Left forelimb (tissue), 1 donor: Measurements from ENCODE around the gene CNTN5.

ENCODE experiments used
- DNase-seq: peaks from one replicate; pipeline ENCODE4 v3.0.0-alpha.2; 2018; ENCODE audit warnings: low spot score

CNTN5 gene

DNA sequence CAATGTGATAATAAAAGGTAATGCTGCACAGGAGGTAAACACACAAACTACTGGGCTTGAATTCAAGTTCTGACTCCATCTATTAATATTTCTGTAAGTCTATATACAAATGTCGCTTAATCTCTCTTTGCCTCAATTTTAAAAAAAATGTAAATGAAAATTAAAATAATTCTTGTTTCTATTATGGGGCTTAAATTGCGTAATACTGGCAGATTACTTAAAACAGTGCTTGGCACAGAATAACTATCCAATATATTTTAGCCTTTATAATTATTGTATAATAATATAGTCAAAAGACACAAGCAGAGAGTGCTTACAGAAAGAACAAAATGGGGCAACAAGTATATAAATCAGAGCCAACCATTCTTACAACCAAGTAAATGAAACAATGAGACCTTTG is 489.1 kb downstream of the CNTN5 start:
- DNase-seq: no peak

GRCh38 chr11:99513368-99513767 is 492.6 kb downstream of the CNTN5 start:
- no peak for DNase-seq

DNA sequence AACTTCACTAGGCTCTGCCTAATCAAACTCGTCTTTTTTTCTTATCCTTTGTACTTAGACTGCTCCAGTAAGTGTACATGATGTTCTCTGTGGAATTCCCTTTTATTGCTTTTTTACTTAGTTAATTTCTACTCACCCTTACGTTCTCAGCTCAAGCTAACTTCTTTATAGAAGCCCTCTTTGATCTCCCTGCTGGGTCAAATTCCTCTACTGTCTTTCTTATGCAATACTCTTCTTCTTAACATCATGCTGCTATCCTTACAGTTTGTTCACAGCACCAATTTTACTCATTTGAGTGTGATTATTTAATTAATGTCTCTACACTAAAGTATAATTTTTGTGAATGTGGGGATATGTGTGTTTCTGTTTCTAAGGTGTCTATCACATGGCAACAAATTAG is 498.3 kb downstream of the CNTN5 start:
- DNase-seq: no peak

DNA sequence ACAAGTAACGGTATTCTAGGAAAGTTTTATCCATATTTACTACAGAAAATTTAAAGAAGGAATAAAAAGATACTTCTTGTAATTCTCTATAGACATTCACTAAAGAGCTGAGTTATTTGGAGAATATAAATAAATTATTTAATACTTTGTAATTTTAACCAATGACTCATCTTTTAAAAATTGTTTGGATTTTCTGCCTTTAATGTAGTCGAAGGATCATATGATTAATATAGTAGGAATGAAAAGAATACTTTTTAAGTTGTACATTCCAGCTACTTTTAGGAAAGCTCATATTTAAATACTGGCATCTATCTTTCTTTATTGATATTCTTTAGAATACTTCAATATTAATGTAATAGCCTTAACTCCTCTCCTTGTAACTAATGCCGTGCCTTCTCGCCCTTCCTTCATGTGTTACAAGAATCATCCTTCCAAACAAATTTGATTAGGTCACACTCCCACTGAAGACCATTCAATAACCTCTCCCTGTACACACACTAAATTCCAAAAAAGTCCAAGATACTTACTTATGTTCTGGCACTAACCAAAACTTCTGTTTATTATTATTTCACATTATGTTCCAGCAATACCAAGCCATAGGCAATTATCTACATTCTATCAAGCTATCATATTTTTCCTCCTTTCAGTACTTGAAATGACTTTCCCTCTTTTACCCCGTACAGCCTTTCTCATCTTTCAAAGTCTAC is 501.9 kb downstream of the CNTN5 start:
- no peak for DNase-seq

DNA sequence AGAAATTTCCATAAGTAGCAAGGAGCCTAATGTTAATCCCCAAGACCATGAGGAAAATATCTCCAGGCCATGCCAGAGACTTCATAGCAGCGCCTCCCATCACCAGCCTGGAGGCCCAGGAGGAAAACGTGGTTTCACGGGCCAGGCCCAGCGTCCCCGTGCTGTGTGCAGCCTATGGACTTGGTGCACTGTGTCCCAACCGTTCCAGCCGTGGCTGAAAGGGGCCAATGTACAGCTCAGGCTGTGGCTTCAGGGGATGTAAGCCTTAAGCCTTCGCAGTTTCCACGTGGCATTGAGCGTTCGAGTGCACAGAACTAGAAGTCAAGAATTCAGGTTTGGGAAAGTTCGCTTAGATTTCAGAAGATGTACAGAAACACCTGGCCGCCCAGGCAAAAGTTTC is 510.7 kb downstream of the CNTN5 start:
- no peak for DNase-seq

DNA sequence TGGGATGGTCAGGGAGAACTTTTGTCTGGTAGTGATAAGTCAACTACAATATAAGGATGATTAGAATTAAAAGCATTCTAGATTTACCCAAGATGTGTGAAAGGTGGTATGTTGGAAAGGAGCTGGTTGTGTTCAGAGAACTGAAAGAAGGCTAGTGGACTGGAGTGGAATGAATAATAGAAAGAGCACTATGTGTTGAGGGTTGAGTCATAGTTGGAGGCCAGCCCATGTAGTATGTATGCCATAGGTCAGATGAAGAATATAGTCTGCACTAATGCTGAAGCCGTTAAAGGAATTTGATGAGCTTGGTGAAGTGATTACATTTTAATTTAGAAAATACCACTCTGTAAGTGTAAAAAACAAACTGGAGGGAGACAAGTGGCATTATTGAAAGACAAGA is 514.1 kb downstream of the CNTN5 start:
- DNase-seq: no peak

DNA sequence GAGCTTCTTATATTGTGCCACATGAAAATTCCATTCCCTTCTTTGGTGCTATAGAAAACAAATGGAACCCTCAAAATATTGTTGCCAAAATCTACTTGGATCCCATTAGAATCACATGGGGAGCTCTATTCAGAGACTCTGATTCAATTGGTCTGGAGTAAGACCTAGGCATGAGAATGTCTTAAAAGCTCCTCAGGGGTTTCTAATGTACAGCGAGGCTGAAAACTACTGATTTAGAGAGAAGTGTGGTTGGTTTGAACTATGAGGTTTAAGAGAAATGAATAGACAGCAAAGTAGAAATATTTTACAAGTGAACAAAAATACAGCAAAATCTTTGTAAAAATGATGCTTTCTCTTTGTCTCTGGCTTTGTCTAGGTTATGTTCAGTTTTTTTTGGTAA is 514.7 kb downstream of the CNTN5 start:
- no peak for DNase-seq

- DNase-seq: no peak
These were observed 515.1 kb downstream of the CNTN5 start for GRCh38 chr11:99535819-99536218.

- DNase-seq: no peak
These were observed 516.9 kb downstream of the CNTN5 start for GRCh38 chr11:99537681-99538080.

DNA sequence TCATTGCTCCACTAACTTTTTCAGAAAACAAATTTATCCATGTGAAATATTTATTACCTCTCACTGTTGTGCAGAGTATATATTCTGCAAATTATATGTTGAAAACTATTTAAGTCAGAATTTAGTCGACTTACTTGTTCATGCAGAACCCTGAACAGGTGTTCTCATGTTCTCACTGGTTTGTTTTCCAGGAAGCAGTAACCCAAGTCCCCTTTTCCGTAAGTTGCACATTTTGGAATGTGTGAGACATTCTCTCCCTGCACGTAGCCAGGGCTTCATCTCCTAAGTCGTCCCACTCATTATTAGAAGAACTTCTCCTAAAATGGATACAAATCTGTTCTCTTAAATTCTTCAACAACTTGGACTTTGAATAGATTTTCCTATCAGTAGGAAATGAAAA is 524.9 kb downstream of the CNTN5 start:
- no peak for DNase-seq

DNA sequence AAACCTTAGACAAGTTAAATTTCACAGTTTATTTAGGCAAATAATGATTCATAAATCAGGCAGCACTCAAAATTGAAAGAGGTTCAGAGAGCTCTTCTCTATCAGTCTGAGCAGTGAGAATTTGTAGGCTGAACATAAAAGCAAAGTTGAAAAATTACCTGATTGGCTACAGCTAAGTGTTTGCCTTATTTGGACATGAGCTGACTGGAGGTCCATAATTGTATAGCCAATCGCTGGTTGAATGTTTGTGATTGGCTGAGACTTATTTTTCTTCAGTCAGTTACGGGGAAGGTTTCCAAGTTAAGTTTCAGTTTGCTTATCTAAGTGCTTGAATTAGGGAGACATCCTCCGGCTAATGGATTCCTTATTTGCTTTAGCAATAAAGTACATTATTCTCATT is 527.5 kb downstream of the CNTN5 start:
- DNase-seq: no peak

DNA sequence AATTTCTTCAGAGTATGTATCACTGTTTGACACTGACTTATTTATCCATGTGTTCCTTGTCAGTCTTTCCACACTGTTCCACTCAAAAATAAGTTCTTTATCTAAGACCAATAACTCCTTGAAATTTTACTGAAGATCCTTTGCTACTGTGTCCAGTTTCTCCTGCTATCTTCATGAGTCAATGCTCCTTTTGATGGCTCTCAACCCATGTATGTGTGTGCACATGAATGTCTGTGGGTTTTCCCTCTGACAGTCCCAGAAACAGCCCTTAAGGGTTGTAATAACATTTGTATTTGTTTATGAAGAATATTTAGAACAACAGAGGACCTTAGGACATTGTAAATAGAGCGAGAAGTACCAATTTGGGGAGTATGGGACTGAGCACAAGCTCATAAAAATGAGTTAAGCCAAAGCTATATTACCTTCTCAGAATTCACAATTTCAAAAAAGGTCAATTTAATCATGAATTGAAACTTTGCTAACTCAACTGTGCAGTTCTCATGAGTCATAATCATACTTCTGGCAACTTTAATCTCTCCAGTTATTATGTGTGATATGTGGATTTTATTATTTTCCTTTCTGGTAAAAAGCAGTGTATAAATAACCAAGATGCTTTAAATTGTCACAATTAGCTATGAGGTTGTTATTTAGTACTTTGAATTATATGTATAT is 533.6 kb downstream of the CNTN5 start:
- no peak for DNase-seq

DNA sequence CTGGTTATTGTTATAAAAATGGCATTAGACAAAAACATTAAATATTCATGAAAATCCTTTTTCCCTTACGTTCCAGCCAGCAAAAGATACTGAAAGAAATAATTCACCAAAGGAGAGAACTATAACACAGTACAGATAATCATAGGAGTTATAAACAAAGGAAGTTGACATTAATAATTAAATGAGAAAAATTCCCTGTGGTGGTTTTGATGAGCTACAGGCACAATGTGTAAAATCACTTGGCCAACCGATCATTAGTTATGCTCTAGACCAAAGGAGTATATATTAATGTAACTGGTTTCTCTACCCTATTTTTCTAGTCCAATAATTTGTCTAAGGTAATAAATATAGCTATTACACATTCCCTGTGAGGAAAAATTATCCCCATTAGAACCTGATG is 534.7 kb downstream of the CNTN5 start:
- DNase-seq: no peak

DNA sequence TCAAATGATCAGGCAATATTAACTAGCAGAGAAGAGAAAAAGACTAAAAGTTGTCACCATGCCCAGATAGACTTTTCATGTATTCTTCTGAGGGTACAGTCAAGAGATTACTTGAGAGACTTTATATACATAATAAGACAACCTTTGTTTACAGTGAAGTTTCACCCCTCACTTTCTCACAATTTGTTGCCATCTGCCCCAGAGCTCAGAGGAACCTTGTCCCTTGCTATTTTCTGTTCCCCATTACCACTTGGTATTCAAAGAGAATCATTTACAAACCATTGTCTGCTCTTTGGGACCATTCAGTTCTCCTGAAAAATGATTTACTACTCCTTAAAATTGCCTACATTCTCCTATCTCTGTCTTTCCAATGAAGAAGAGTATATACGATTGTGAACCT is 544.6 kb downstream of the CNTN5 start:
- no peak for DNase-seq

DNA sequence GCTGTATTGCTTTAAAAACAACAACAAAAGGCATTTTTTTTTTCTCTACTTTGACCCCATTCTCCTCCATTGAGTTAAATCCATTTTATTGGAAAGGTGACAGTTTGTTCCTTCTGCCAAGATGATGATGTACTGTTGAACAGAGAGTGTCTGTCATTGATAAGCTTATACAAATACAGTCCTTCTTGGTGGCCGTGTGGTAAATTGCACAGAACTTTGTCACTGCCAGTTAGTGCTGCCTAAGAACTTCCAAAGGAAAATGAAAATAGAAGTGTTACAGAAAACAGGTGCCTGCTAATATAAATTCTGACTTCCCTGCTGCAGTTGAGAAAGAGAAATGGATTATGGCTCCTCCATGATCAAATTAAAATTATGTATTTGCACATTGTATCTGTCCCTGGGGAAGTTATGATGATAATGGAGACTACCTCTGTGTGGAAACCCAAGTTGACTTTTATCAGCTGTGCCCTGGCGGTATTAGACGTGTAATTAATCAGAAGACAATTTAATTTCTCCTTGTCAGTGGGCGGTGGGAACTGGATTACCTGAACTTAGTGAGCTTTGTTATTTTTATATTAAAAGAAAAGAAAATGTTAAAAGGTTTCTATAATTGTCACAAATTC is 546.7 kb downstream of the CNTN5 start:
- DNase-seq: no peak

DNA sequence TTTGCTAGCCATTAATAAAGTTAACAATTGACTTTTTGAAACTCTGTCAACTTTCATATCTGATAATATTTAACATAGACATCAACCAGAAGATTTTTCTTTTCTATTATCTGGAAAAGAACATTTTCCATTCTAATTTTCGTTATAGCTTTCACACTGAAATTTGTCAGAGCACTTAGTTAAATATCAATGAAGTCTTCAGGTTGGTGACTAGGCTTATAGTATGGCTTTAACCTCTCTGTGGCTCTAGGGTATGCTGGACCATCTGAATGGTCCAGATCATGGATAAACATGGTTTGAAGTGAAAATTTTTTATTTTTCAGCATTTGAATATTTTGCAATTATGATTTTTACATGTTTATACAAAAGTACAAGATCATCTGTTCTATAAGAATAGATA is 548.1 kb downstream of the CNTN5 start:
- no peak for DNase-seq

DNA sequence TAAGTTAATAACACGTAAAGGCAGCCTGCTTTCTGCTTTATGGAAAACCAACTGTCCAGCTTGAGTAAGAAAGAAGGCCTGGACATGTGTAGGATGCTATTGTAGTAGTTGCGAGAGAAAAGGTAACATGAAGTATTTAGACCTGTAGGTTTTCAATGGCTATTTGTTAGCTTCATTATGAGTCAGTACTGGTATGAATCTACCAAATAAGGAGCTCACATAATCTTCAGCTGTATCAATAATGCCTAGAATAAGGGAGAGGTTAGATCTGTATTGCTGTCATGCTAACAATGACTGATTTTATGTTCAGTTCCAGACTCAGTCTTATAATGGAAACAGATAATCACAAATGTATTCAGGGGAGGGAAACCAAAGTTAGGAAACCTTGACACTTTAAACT is 550.3 kb downstream of the CNTN5 start:
- DNase-seq: no peak

- no peak for DNase-seq
These were observed 564.1 kb downstream of the CNTN5 start for GRCh38 chr11:99584830-99585229.

GRCh38 chr11:99585606-99586005 is 564.9 kb downstream of the CNTN5 start:
- DNase-seq: no peak

DNA sequence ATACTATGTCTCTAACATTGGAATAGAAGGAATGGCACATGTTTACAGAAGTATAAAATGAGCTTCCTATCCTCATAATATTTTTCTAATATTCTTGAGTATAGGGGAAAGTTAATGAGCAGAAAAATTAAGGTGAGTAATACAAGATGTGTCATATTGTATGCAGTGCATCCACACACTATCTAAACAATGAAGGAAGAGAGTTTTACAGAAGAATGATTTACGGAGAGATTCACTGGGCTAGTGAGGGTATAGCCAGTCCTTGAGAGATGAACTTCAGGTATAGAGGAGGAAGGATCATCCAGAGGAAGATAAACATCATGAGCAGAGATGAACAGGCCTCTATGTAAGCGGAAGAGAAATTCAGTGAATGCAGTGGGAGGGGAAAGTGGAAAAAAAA is 569.0 kb downstream of the CNTN5 start:
- DNase-seq: no peak

- no peak for DNase-seq
These were observed 571.5 kb downstream of the CNTN5 start for GRCh38 chr11:99592266-99592665.

GRCh38 chr11:99593197-99593596 is 572.4 kb downstream of the CNTN5 start:
- no peak for DNase-seq

DNA sequence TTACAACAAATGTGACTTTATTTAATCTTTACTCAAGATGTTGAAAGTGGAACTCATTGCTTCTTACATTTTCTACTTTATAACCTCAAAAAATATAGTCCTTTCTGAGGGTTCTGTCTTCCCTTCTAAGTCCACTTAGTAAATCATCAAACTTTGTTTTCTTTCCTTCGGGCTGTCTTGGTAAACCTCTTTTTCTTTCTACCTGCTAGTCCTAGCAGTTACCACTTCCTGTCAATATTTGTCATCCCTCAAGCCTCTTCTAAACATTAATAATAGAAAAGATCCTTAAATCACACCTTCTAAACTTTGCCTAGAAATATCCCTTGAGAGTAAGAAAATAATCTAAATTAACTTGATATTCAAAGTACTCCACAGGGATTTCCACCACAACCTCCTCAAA is 580.4 kb downstream of the CNTN5 start:
- no peak for DNase-seq

DNA sequence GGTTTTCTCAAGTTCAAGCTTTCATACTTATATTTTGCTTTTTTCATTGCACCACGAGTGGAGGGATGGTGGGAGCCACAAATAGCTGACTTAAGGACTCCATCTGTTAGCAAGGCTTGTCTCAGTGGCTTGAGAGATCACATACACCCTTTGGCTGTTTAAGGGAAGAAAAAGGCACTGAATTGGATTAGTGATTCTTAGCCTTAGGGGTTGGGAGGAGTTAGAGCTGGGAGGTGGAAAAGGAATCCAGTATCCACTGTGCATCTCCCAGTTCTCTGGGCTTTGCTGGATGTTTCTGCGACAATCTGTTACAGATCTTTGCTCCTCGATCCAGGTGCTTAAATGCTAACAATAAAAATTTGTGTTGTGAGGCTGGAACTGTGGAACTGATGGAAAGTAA is 593.6 kb downstream of the CNTN5 start:
- DNase-seq: no peak
